A673 (cell line): ENCODE data around the gene PCCB.

ENCODE experiments used
- EZH2 ChIP-seq: fragments of 200-600 bp; sonication (generic); IDR thresholded peaks from 2 replicates; pipeline ENCODE4 v1.6.1; 2017; ENCODE audit warnings: borderline replicate concordance, low read depth, mild to moderate bottlenecking, mixed read lengths, antibody characterized with exemption, low read length; ENCODE audit not compliant: poor library complexity, severe bottlenecking
- TF ChIP-seq, protein P1 (sequence below): fragments of 300-800, 200-600 bp; sonication (generic); conservative IDR thresholded peaks from 2 replicates; pipeline ENCODE4 v1.5.1; 2017; ENCODE audit warnings: low read depth, mild to moderate bottlenecking, antibody characterized with exemption, low read length, moderate library complexity, mixed read lengths

DNA sequence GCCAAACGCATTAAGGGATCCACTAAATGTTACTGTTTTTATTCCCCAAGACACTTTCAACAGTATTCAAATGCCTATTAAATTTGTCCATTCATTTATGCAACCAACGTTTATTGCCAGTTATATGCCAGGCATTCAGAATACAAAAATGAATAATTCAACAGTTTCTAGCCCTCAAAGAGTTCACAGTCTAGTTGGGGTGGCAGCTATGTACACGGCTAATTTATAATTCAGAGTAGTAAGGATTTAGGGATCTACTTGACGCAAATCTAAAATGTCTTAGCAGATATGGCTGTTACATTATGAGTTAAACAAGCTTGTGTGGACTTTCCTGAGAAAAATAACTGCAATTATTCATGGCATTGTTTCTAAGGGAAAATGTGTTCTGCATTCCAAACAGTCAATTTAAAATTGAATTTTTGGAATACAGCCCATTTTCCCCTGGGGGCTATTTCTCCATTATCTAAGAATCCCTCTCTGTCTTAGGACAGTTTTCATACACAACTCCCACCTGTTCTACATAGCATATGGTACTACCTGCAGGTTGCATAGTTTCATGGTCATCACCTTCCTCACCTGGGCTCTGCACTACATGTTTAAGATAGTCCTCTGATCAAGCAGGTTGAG lies 42.5 kb upstream of the PCCB start:
- TF ChIP-seq, protein P1, sequence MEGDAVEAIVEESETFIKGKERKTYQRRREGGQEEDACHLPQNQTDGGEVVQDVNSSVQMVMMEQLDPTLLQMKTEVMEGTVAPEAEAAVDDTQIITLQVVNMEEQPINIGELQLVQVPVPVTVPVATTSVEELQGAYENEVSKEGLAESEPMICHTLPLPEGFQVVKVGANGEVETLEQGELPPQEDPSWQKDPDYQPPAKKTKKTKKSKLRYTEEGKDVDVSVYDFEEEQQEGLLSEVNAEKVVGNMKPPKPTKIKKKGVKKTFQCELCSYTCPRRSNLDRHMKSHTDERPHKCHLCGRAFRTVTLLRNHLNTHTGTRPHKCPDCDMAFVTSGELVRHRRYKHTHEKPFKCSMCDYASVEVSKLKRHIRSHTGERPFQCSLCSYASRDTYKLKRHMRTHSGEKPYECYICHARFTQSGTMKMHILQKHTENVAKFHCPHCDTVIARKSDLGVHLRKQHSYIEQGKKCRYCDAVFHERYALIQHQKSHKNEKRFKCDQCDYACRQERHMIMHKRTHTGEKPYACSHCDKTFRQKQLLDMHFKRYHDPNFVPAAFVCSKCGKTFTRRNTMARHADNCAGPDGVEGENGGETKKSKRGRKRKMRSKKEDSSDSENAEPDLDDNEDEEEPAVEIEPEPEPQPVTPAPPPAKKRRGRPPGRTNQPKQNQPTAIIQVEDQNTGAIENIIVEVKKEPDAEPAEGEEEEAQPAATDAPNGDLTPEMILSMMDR, result no peak
- TF ChIP-seq EZH2, result no peak
